ENCODE data around the gene FHAD1. TPM values are rescaled to one million over a fixed set of nuclear protein-coding genes. Genes with fewer than 3 reads are reported as not detected.

The FHAD1 gene
- total RNA-seq, 1 experiment from 2014 or later: not detected

- intact Hi-C loops (cut with micrococcal nuclease): loop anchor here (10.0 kb wide), 1 partner anchor 69 kb away; no protein-coding TSS in a partner anchor
- no peak for TF ChIP-seq CTCF (IDR thresholded peaks at IDR 0.05; ENCODE audit: unreplicated experiment)
- DNase-seq (ENCODE audit: unreplicated experiment): no peak
Measured at GRCh38 chr1:15435239-15436077, 188.4 kb downstream of the FHAD1 start.

DNA sequence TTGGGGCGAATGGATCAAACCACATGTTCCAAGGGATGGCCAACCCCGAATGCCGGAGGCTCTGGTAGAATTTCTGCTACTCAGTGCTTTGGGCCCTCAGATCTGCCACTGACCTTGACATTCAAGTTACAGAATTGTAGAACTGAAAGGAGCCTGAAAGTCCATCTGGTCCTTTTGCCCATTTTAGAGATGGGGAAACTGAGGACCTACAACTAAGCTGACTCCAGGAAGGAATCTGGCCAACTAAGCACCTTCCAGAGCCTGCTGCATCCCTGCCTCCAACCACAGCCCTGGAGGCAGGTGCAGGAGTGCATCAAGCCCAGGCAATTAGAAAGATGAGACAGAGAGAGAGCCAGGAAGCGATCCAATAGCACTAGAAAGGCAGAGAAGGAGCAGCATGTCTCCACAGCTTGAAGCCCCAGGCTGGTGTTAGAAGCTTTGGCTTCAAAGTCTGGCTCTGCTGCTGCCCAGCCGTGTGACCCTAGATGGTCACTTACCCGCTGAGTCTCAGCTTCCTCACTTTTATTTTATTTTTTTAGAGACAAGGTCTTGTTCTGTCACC, 189.9 kb downstream of the FHAD1 start:
- CTCF ChIA-PET: interaction anchor here (0.6 kb wide), 1 partner anchor 620 kb away, joined by 5 read pairs; no protein-coding TSS in a partner anchor

More at GRCh38 chr1:15435239-15436077, 188.4 kb downstream of the FHAD1 start:
- Mint-ChIP-seq H3K36me3 (ENCODE audit: insufficient read depth, unreplicated experiment) (no peaks in the 10 kb centered on the region), H3K4me1 (ENCODE audit: insufficient read depth, unreplicated experiment) (peaks cover 6% of the 10 kb centered on the region), H3K27me3 (ENCODE audit: insufficient read depth, unreplicated experiment) (no peaks in the 10 kb centered on the region), H3K27ac (ENCODE audit: low read depth, unreplicated experiment) (no peak overlapping the region), H3K9me3 (ENCODE audit: unreplicated experiment) (no peaks in the 10 kb centered on the region), H3K4me3 (ENCODE audit: unreplicated experiment) (no peak overlapping the region)
- CTCF ChIA-PET: interaction anchor here (0.5 to 13.2 kb wide), 4 partner anchors 107 to 303 kb away, joined by 3 to 165 read pairs (median 3); no protein-coding TSS in a partner anchor
- BruUV-seq (replicated peaks): no TSS peak
- POLR2A ChIA-PET: interaction anchor here (0.6 to 1.2 kb wide), 2 partner anchors 8 to 196 kb away, joined by 3 to 4 read pairs; no protein-coding TSS in a partner anchor

GRCh38 chr1:15439325-15439724, 192.3 kb downstream of the FHAD1 start:
- intact Hi-C loops (cut with micrococcal nuclease): loop anchor here (10.0 kb wide), 1 partner anchor 65 kb away; no protein-coding TSS in a partner anchor
- no peaks in the 10 kb centered on the region for H3K36me3 Mint-ChIP-seq (ENCODE audit: insufficient read depth, unreplicated experiment)
- no peaks in the 10 kb centered on the region for H3K4me1 Mint-ChIP-seq (ENCODE audit: insufficient read depth, unreplicated experiment)
- H3K27me3 Mint-ChIP-seq (ENCODE audit: insufficient read depth, unreplicated experiment): no peaks in the 10 kb centered on the region
- BruUV-seq (replicated peaks): no TSS peak
- no peak overlapping the region for H3K4me3 Mint-ChIP-seq (ENCODE audit: unreplicated experiment)
- TF ChIP-seq CTCF (IDR thresholded peaks at IDR 0.05; ENCODE audit: unreplicated experiment): no peak
- ChIA-PET CTCF (interaction anchor here (0.7 to 1.5 kb wide), 2 partner anchors 116 to 372 kb away, joined by 3 to 7 read pairs; no protein-coding TSS in a partner anchor), POLR2A (no interaction called here)
- no peaks in the 10 kb centered on the region for H3K9me3 Mint-ChIP-seq (ENCODE audit: unreplicated experiment)
- DNase-seq (ENCODE audit: unreplicated experiment): no peak
- no peak overlapping the region for H3K27ac Mint-ChIP-seq (ENCODE audit: low read depth, unreplicated experiment)

More for the DNA sequence above, 189.9 kb downstream of the FHAD1 start:
- no peak for DNase-seq (ENCODE audit: unreplicated experiment)
- Mint-ChIP-seq H3K9me3 (ENCODE audit: unreplicated experiment) (no peaks in the 10 kb centered on the region), H3K4me3 (ENCODE audit: unreplicated experiment) (no peak overlapping the region), H3K27me3 (ENCODE audit: insufficient read depth, unreplicated experiment) (no peaks in the 10 kb centered on the region), H3K27ac (ENCODE audit: low read depth, unreplicated experiment) (no peak overlapping the region), H3K4me1 (ENCODE audit: insufficient read depth, unreplicated experiment) (peaks cover 6% of the 10 kb centered on the region), H3K36me3 (ENCODE audit: insufficient read depth, unreplicated experiment) (no peaks in the 10 kb centered on the region)
- TF ChIP-seq CTCF (IDR thresholded peaks at IDR 0.05; ENCODE audit: unreplicated experiment): no peak
- no TSS peak for BruUV-seq (replicated peaks)
- POLR2A ChIA-PET: interaction anchor here (0.6 to 0.7 kb wide), 2 partner anchors 12 to 806 kb away, joined by 3 to 5 read pairs; no protein-coding TSS in a partner anchor
- intact Hi-C loops (cut with micrococcal nuclease): loop anchor here (10.0 kb wide), 1 partner anchor 68 kb away; no protein-coding TSS in a partner anchor

DNA sequence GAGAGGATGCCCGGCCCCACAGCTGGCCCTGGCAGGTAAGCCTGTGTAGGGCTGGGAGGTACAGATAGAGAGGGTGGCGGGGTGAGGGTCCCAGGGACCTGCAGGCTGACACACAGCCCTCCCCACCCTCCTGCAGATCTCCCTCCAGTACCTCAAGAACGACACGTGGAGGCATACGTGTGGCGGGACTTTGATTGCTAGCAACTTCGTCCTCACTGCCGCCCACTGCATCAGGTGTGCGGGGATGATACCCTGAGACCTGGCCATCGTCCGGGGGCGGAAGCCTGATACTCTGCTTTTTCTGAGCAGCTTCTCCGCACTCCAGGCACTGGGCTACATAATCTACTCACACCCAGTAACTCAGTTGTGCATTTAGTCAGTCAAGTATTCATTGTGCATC, 193.3 kb downstream of the FHAD1 start:
- TF ChIP-seq CTCF (IDR thresholded peaks at IDR 0.05; ENCODE audit: unreplicated experiment): no peak
- POLR2A ChIA-PET: interaction anchor here (0.7 kb wide), 1 partner anchor 128 kb away, joined by 5 read pairs; no protein-coding TSS in a partner anchor
- no peaks in the 10 kb centered on the region for H3K27me3 Mint-ChIP-seq (ENCODE audit: insufficient read depth, unreplicated experiment)
- CTCF ChIA-PET: interaction anchor here (0.6 to 2.6 kb wide), 3 partner anchors 8 to 366 kb away, joined by 4 to 7 read pairs (median 5); no protein-coding TSS in a partner anchor
- no peaks in the 10 kb centered on the region for H3K9me3 Mint-ChIP-seq (ENCODE audit: unreplicated experiment)
- DNase-seq (ENCODE audit: unreplicated experiment): no peak
- H3K36me3 Mint-ChIP-seq (ENCODE audit: insufficient read depth, unreplicated experiment): no peaks in the 10 kb centered on the region
- H3K27ac Mint-ChIP-seq (ENCODE audit: low read depth, unreplicated experiment): no peak overlapping the region
- no peaks in the 10 kb centered on the region for H3K4me1 Mint-ChIP-seq (ENCODE audit: insufficient read depth, unreplicated experiment)
- no peak overlapping the region for H3K4me3 Mint-ChIP-seq (ENCODE audit: unreplicated experiment)
- no TSS peak for BruUV-seq (replicated peaks)
- intact Hi-C loops (cut with micrococcal nuclease): no loop called here

Data from MCF 10A (cell line).